ENCODE data around the gene KCNS3.
"Not testable (repeated sequence)": the region's sequence is repeated elsewhere in the genome, so short reads cannot be mapped to it uniquely, and the experiment has no call there.

The KCNS3 gene

DNA sequence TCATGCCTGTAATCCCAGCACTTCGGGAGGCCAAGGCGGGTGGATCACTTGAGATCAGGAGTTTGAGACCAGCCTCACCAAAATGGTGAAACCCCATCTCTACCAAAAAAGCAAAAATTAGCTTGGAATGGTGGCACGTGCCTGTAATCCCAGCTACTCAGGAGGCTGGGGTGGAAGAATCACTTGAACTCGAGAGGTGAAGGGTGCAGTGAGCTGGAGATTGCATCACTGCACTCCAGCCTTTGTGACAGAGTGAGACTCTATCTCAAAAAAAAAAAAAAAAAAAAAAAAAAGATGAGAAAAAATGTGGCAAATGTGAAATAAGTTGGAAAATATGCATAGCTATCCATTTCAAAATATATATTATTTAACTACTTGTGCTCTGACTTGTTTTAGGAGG, 65.0 kb downstream of the KCNS3 start:
- DNase-seq (ENCODE audit: low spot score): no peak

DNA sequence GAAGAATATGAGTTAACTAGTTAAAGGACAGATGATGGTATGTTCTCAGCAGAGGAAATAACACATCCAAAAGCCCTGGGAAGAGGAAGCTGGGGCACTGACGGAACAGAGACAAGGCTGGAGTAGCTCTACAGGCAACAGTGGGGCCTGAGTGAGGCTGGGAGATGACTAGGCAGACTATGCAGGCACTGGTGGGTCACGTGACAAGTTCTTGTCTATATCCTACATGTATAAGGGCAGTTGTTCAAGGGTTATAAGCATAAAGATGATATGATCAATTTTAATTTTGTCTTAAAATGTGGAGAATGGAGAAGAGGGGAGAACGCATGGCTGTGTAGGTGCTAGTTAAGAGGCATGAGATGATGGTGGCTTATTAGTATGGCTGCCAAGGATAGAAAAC, 68.6 kb downstream of the KCNS3 start:
- DNase-seq (ENCODE audit: low spot score): no peak

DNA sequence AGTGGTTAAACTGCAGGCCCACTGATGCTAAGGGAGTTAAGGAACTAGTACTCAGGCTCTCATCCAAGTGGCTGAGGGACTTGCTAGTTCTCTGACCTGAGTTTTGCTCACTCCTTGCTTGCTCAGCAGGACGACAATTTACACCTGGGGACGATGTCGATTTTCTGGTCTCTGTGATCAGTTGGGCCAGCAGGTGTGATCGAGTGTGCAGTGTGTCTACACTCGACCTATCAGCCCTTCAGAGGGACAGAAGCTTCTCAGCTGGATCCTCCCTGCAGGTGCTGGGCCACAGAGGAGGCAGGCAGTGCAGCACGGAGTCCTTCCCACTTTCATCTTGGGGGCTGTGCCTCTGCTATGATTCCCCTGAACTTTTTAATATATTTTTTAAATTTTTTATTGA, 71.5 kb downstream of the KCNS3 start:
- DNase-seq (ENCODE audit: low spot score): no peak

DNA sequence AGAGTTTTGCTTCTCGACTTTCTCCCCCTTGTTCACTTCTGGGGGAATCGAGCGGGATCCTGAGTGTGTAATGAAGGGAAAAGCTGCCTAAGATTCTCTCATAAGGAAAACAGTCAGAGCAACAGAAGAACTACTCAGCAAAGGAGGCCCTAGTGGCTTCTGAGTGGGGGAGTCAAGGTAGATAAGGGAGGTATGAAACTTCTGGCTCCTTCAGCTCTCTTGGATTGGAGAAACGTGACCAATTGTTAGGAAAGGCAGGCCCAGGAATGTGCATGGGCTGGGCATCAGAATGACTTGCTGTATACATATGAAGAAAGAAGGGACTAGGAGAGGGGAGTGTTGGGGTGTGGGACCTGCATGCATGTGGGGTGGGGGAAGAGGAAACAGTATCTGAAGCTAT, 73.1 kb downstream of the KCNS3 start:
- no peak for DNase-seq (ENCODE audit: low spot score)

DNA sequence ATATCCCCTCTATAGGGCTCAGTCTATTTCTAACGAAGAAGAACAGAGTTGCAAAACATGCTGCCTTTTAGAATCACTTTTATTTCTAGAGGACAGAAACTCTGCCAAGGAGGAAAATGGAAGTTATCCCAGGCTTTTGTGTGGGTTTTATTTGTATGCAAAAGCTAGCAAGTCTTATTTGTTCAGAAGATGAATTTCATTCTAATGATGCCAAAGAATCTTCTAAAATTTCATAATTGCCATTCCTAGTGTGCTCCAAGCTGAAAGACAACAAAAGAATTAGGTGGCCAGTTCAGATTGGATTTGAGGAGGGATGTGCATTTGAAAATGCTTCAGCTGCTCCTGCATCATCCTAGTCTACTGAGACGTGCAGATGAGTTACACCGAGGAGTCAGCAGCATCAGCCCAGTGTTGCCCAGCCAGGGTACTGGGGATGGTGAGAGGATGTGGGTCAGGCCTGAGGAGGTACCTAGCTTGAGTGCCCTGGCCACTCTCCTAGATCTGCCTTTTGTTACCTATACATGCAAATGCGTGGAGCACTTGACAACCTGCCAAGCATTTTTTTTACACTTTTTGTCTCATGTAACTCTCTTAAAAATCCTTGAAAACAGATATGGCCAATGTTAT, 80.1 kb downstream of the KCNS3 start:
- no peak for DNase-seq (ENCODE audit: low spot score)

DNA sequence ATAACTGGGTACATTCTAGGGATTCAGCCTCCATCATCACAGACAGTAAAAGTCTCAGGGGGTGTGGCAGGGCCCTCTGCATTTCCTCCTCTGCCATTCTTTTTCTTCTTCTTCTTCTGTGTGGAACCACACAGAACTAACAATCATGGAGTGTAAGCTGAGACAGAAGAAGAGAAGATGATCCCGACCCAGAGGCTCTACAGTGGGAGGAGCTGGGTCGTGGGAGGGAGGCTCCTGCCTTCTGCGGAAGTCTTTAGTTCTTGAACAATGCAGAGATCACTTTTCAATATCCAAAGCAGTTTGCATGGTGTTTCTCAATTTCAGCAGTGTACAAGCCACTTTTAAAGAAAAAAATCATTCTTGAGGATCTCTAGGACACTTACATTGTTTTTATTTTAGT, 80.9 kb downstream of the KCNS3 start:
- DNase-seq (ENCODE audit: low spot score): no peak

DNA sequence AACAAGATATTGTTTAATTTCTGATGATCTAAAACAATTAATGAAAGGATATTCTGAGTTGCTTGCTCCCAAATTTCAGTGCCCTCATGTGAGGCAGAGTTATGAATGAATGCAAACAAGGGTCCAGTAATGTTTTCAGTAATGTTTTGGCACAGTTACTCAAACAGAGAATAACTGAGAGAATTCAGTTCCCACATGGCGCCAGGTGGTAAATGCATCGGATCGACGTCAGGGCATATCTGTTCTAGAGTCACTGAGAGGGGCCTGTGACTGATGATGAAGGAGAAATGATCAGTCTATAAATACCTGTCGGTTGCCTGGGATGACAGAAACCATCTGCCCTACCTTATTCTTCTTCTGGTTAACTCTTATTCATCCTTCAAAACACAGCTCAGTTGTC, 81.4 kb downstream of the KCNS3 start:
- DNase-seq (ENCODE audit: low spot score): no peak

DNA sequence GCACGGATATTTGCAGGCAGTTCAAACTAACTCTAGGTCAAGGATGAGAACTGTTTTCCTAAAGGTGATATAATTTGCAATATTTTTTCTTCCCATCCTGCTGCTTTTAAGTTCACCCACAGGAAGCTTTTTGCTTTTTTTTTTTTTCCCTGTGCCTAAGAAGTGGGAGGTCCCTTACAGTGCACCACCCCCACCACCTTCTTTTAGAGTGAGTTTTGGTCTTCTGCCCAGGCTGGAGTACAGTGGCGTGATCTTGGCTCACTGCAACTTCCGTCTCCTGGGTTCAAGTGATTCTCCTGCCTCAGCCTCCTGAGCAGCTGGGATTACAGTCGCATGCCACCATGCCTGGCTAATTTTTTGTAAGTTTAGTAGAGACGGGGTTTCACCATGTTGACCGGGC, 82.5 kb downstream of the KCNS3 start:
- no peak for DNase-seq (ENCODE audit: low spot score)

DNA sequence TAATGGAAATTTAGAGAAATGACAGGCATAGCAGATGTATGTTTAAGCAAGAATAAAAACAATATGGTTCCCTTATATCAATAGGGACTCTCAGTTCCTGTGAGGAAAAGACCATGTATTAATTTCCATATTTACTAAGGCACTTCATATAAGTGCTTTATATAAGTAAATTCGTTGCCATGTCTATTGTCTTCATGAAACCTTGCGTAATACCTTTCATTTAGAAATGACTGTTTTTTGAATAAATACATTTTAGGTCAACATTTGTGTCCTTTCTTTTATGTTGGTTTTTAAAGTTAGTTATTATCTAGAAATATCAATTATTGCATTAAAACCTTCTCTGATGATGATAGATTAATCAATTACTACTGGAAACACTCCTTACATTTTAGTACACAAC, 83.3 kb downstream of the KCNS3 start:
- DNase-seq (ENCODE audit: low spot score): no peak

DNA sequence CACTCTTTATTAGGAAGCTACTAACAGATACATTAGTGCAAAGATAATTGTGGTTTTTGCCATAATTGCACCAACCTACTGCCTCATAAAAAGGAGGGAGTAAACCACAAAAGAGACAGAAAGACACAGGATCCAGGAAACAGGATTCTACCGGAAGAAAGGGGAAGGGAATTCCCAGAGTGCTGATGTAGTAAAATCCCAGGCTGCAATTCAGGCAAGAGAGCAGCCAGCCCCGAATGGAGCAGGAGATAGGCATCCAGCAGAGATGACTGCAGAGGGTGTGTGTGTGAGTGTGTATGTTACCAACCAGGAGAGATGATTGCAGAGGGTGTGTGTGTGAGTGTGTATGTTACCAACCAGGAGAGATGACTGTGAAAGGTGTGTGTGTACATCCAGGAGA, 84.4 kb downstream of the KCNS3 start:
- DNase-seq (ENCODE audit: low spot score): no peak

DNA sequence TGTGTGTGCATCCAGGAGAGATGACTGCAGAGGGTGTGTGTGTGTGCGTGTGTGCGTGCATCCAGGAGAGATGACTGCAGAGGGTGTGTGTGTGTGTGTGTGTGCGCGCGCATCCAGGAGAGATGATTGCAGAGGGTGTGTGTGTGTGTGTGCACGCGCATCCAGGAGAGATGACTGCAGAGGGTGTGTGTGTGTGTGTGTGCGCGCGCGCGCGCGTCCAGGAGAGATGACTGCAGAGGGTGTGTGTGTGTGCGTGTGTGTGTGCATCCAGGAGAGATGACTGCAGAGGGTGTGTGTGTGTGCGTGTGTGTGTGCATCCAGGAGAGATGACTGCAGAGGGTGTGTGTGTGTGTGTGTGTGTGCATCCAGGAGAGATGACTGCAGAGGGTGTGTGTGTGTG, 85.1 kb downstream of the KCNS3 start:
- not testable (repeated sequence) for DNase-seq (ENCODE audit: low spot score)

DNA sequence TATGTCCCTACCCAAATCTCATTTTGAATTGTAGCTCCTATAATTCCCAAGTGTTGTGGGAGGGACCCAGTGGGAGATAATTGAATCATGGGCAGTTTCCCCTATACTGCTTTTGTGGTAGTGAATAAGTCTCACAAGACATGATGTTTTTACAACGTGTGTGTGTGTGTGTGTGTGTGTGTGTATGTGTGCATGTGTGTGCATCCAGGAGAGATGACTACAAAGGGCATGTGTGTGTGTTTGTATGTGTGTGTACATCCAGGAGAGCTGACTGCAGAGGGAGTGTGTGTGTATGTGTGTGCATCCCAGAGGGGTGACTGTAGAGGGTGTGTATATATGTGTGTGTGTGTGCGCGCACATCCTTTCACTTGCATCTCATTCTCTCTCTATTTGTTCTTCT, 86.7 kb downstream of the KCNS3 start:
- no peak for DNase-seq (ENCODE audit: low spot score)

DNA sequence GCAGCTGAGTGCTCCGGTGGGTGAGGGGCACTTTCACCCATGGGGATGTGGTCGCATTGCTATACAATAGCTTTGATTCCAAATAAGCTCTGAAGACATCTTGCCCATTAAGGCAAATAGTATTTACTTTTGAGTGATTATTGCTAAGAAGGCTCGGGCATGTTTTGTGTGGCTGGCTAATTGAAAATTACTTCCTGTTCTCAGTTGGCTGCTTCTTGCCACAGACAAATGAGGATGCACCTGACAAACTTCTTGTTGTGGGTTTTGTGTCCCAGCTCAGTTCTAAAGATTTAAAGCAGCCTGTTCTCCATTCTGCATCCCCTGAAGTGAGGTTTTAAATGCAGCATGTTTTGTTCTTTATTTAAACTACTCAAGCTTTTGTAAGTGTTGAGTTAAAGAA, 88.3 kb downstream of the KCNS3 start:
- no peak for DNase-seq (ENCODE audit: low spot score)

DNA sequence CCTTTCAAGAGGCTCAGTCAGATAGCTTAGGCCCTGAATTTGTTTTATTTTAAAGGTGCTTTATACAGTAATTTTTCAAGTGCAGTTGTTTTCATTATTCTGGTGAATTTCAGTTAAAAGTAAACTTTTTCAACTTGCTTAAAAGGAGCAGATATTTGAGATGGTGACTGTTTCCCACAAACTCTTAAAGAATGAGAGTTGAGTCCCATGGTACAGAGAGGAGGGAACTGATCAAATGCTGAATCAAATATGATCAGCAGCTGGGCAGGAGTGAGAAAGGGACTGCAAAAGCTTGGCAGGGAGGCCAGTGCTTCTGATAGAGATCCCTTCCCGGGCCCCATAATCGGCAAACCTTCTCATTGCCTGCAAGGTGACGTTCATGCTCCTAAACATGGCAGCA, 91.2 kb downstream of the KCNS3 start:
- no peak for DNase-seq (ENCODE audit: low spot score)

DNA sequence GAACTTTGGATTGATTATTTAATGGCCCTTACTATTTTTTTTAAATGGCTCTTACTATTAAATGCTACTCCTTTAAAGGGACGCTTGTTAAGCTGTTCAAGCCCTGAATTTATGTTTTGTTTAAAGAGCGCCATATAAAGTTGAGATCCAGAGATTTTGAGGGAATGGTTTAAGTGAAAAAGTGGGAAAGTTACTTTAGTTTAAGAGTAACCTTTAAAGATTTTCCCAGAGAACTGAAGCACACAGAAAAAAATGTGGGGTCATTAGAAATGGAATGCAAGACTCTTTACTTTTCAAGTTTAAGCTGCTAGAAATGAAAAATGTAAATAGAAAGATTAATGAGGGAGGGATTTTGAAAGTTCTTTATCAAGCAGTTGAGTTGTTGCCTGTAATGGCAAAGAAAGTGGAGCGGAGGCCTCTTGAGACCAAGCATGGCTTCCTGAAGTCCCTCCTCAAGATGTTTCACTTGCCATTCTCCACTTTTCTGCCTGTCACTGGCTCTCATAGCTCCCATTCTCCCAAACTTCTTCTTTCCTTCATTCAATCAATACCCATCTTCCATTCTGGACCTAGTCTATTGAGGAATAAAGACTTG, 93.2 kb downstream of the KCNS3 start:
- DNase-seq (ENCODE audit: low spot score): no peak

DNA sequence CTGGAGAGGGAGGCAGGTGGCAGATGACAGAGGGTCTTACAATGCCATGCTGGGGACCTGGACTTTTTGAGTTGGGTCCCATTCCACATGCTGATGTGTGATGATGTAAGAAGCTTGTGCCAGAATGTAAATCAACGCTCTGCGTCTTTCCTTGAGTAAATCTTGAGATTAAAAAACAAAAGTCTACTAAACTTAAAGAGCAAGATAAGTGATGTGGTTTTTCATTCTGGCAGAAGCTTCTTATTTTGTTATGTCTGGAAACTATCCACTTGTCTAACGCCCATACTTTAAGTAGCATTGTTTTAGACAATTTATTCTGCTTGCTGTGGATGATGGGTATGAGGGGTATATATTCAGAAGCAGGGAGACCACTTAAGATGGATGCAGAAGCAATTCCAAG, 94.5 kb downstream of the KCNS3 start:
- DNase-seq (ENCODE audit: low spot score): no peak

DNA sequence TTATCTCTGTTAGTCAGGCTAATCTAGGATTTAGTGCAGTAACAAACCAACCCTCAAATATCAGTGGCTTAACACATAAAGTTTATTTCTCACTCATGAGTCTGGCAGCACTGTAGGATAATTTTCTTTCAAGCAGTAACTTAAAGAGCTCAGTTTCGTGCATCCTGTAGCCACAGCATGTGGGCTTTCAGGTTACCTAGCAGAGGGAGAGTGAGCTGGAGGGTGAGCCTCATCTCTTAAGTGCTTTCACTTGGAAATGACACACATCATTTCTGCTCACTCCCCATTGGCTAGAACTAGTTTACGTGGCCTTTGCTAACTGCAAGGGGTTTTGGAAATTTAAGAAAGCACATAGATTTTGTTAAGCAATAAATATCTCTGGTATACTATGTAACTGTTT, 96.9 kb downstream of the KCNS3 start:
- no peak for DNase-seq (ENCODE audit: low spot score)

DNA sequence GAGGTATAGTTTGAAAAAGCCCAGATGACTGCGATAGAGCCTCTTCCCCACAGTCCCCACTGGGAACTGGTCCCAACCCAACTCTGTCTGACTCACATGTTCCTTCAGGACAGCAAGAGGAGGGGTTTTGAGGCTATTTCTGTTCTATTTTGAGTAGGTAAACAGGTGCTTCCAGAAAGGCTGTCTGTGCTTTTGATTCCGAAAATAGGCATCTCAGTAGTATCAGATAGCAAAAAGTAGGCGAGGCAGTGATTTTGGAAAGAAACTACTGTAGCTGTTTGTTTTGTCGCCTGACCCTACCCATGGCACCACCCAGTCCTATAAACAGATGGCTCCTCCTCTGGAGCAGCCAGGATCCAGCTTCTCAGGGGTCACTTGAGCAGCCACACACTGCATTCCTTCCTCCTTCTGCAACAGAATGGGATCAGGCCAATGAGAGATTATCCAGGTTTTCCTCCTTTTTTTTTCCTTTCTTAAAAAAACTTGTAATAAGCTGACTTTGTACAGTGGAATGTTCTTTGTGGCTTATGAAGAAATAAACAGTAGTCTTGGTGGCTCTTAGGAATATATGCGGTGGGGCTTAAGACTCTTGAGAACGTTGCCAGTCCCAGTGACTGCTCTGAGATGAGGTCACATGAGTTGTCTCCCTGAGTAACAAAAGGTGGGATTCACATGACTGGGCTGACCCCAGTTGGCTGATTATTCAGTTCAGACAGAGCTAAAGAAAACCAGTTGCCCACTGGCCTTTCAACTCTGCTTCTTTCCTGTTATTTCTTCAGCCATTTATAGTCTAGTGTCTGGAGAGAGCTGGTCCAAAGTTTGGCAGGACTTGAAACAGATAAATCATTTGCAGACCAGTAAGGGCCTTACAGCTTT, 98.6 kb downstream of the KCNS3 start:
- DNase-seq (ENCODE audit: low spot score): no peak

DNA sequence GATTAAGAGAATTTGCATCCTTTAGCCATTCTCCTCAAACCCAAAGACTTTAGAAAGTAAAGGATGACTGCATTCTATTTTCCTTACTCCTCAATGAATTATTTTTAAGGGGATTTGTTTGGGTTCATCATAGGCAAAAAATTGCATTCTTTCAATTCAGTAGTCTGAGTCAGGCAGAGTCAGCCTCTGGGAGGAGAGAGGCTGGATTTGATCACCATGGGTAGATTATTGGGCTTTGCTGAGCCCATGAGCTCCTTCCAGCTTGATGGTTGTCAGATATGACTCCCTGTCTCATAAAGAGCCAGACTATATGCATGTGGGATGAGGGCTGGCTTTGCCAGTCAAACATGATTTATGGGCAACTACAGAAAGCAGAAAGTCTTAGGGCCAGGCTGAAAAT, 101.2 kb downstream of the KCNS3 start:
- no peak for DNase-seq (ENCODE audit: low spot score)

DNA sequence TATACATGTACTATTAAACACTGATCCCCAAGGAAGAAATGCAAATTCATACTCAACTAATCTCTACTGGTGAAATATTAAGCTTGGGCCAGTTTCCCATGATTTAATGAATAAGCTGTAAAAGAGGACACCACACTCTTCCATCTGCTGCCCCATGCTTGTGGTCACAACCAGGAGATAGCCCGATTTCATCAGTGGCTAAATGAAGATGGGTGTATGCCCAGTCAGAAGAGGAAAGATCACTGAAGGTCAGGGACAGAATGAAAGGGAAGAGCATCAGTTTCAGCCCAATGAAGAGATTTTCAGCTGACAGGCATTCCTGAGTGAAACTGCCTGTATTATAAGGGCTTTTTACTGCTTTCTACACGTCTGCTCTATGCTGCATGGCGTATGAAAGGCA, 103.5 kb downstream of the KCNS3 start:
- no peak for DNase-seq (ENCODE audit: low spot score)
